ENCODE data around the gene SCAF4.

SCAF4 gene

DNA sequence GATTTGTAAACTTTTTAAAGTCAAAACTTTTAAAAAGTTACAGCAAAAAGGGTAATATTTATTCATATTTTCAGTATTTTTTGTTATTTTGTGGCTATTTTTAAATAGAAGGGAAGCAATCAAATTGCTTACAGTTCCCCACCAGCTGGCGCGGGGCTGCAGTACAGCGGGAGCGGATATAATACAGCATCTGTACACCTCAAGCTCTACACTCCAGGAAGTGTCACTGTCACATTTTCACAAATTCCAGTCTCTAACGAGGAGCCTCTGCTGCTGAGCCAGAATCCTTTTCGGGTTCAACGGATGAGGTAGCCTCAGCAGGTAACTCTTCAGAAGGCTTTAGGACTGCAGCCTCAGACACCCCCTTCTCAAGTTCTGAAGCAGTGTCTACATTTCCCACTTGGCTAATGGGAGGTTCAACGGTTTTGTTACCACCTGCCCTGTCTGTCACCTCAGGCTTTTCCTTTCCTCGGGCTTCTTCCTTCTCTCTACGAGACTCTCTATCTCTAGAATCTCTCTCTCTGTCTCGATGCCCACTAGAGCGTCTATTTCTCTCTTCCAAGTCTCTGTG, 60.7 kb downstream of the SCAF4 start:
- no peak for TF ChIP-seq TCF12 (IDR thresholded peaks at IDR 0.05; ENCODE audit: low read depth)
- TF ChIP-seq TAF1 (IDR thresholded peaks at IDR 0.05; ENCODE audit: low read depth) = no peak

DNA sequence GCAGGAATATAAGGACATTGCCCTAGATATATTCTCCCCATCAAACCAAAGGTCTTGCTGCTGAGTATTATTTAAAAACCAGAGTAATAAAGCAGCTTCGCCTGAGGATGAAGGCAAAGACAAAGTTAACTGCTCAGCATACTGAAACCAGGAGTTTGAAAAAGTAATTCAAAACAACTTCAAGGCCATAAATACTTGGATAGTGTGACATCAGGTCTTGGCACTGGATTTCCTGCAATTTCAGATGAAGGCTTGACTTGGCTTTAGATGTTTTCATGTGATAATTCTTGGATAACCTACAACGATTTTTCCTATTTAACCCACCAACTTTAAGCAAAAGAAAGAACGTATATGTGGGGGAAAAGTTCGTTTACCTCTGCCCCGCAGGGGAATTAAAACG, 61.8 kb downstream of the SCAF4 start:
- TF ChIP-seq CREB1 (IDR thresholded peaks at IDR 0.05; ENCODE audit: low read depth) (no peak), TEAD4 (IDR thresholded peaks at IDR 0.05) (no peak), CEBPB (IDR thresholded peaks at IDR 0.05) (no peak), TCF12 (IDR thresholded peaks at IDR 0.05; ENCODE audit: low read depth) (no peak)
- TF ChIP-seq, protein P1, sequence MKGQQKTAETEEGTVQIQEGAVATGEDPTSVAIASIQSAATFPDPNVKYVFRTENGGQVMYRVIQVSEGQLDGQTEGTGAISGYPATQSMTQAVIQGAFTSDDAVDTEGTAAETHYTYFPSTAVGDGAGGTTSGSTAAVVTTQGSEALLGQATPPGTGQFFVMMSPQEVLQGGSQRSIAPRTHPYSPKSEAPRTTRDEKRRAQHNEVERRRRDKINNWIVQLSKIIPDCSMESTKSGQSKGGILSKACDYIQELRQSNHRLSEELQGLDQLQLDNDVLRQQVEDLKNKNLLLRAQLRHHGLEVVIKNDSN (IDR thresholded peaks at IDR 0.05) = no peak

DNA sequence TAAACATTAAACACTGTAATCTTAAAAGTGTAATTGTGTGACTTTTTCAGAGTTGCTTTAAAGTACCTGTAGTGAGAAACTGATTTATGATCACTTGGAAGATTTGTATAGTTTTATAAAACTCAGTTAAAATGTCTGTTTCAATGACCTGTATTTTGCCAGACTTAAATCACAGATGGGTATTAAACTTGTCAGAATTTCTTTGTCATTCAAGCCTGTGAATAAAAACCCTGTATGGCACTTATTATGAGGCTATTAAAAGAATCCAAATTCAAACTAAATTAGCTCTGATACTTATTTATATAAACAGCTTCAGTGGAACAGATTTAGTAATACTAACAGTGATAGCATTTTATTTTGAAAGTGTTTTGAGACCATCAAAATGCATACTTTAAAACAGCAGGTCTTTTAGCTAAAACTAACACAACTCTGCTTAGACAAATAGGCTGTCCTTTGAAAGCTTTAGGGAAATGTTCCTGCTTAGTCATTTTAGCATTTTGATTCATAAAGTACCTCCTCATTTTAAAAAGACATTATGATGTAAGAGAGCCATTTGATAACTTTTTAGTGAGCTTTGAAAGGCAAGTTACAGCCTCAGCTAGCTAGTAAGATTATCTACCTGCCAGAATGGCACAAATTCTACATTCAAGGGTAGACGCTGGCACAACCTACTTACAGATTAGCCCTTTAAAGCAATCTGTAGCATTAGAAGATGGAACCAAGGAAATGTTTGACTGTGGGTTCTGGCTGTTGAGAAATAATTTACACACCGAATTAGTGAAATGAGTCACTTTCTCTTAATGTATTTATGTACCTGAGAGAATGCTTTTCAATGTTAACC, 63.0 kb downstream of the SCAF4 start:
- TF ChIP-seq FOXM1 (IDR thresholded peaks at IDR 0.05; ENCODE audit: borderline replicate concordance, low read depth) = no peak
- TF ChIP-seq TCF12 (IDR thresholded peaks at IDR 0.05; ENCODE audit: low read depth) = no peak
- no peak for TF ChIP-seq EP300 (IDR thresholded peaks at IDR 0.05; ENCODE audit: borderline replicate concordance)
- TF ChIP-seq RAD21 (IDR thresholded peaks at IDR 0.05; ENCODE audit: low read depth) = no peak
- TF ChIP-seq REST (IDR thresholded peaks at IDR 0.05; ENCODE audit: low read depth) = no peak
- no peak for TF ChIP-seq ZBTB7A (IDR thresholded peaks at IDR 0.05; ENCODE audit: low read depth)
- TF ChIP-seq, protein P1 (IDR thresholded peaks at IDR 0.05) = no peak
- no peak for TF ChIP-seq TEAD4 (IDR thresholded peaks at IDR 0.05)
- TF ChIP-seq, protein P2, sequence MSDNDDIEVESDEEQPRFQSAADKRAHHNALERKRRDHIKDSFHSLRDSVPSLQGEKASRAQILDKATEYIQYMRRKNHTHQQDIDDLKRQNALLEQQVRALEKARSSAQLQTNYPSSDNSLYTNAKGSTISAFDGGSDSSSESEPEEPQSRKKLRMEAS (IDR thresholded peaks at IDR 0.05) = no peak
- no peak for TF ChIP-seq EGR1 (IDR thresholded peaks at IDR 0.05)
- no peak for TF ChIP-seq TAF1 (IDR thresholded peaks at IDR 0.05; ENCODE audit: low read depth)
- no peak for TF ChIP-seq CEBPB (IDR thresholded peaks at IDR 0.05)

DNA sequence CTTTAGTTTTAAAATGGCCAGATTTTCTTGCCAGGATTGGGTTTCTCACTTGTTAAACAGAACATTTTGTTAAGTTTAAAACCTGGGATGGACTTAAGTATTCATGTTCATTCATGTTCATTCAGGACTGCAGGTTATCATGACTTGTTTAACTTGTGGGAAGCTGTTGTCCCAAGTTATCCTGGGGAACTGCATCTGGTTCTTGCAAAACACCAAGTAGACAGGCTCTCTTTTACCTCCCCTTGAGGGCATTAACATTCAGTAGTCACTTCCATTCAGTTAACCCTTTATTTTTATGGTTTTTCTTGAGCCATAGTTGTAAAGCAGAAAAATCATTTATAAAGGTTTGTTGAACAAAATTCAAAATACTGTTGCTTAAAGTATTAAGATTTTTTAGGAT, 64.3 kb downstream of the SCAF4 start:
- TF ChIP-seq EP300 (IDR thresholded peaks at IDR 0.05; ENCODE audit: borderline replicate concordance) (no peak), REST (IDR thresholded peaks at IDR 0.05; ENCODE audit: low read depth) (no peak)

- TF ChIP-seq EGR1 (IDR thresholded peaks at IDR 0.05) (no peak), YY1 (IDR thresholded peaks at IDR 0.05; ENCODE audit: low read depth) (no peak), TEAD4 (IDR thresholded peaks at IDR 0.05) (no peak), ZBTB7A (IDR thresholded peaks at IDR 0.05; ENCODE audit: low read depth) (no peak), NFIC (IDR thresholded peaks at IDR 0.05) (no peak), RAD21 (IDR thresholded peaks at IDR 0.05; ENCODE audit: low read depth) (no peak), REST (IDR thresholded peaks at IDR 0.05; ENCODE audit: low read depth) (no peak), CEBPB (IDR thresholded peaks at IDR 0.05) (no peak), CREB1 (IDR thresholded peaks at IDR 0.05; ENCODE audit: low read depth) (no peak), EP300 (IDR thresholded peaks at IDR 0.05; ENCODE audit: borderline replicate concordance) (no peak), TCF12 (IDR thresholded peaks at IDR 0.05; ENCODE audit: low read depth) (no peak), FOXM1 (IDR thresholded peaks at IDR 0.05; ENCODE audit: borderline replicate concordance, low read depth) (no peak), TAF1 (IDR thresholded peaks at IDR 0.05; ENCODE audit: low read depth) (no peak)
- TF ChIP-seq, protein P1 (IDR thresholded peaks at IDR 0.05) = no peak
- TF ChIP-seq, protein P2 (IDR thresholded peaks at IDR 0.05) = no peak
Observed at GRCh38 chr21:31667132-31667531, 64.8 kb downstream of the SCAF4 start.
